K562 (cell line): Measurements from ENCODE around the gene LRRC27. TPM values are rescaled to one million over a fixed set of nuclear protein-coding genes. Genes with fewer than 3 reads are reported as not detected.

Source experiments
- ATAC-seq: fragments of 200-7000 bp; cut with Tn5 transposase; 3 replicates; pipeline ENCODE4 v1.9.1; 2020; ENCODE audit warnings: moderate library complexity
- BruUV-seq: library from RNA; stranded (reverse); fragments of 400-500 nt; replicated peaks from 2 replicates; lab custom pipeline; 2021; lab: Mats Ljungman, UMichigan
- CTCF ChIA-PET: fragments of 300-600 bp; formaldehyde crosslinking; extraction: SDS; loops from one replicate; lab custom pipeline; 2021; ENCODE audit warnings: low intra/inter-chr PET ratio; lab: Yijun Ruan, JAX
- POLR2A ChIA-PET: fragments of 300-600, 350-650 bp; sonication (Branson Sonifier 250); formaldehyde crosslinking; extraction: SDS; loops from one replicate; lab custom pipeline; 2021; ENCODE audit warnings: antibody characterized with exemption, inconsistent platforms; lab: Yijun Ruan, JAX
- DNase-seq, 4 experiments: peaks; one replicate each; pipeline versions ENCODE4 v3.0.0 to v3.0.0-alpha.2; 2011 to 2018; ENCODE audit warnings: low spot score in 3 of 4, mixed read lengths in 3 of 4; ENCODE audit errors: extremely low read depth in 1 of 4
- FAIRE-seq: peaks from 2 replicates; lab custom pipeline; 2011; peaks lifted over from hg19 to GRCh38; lab: Jason Lieb, UNC
- H2AFZ ChIP-seq: 2 replicates; pipeline ENCODE4 v1.6.0; 2011; ENCODE audit warnings: low read depth, low read length, control low read depth, inconsistent platforms
- H3K27ac ChIP-seq: fragments of 200-600 bp; 3 replicates; pipeline ENCODE4 v1.8.0; 2011; ENCODE audit warnings: low read depth, mild to moderate bottlenecking, control low read depth, inconsistent platforms, low read length, moderate library complexity, mixed read lengths; ENCODE audit errors: extremely low read depth
- H3K27me3 ChIP-seq, 2 experiments: fragments of 300-600 bp in 1 of 2; 2 replicates in 1 of 2; 3 replicates in 1 of 2; pipeline versions ENCODE4 v1.6.0 to v1.8.0; 2011; ENCODE audit warnings: inconsistent platforms in 2 of 2, low read length in 2 of 2, mild to moderate bottlenecking in 1 of 2, mixed read lengths in 1 of 2, moderate library complexity in 1 of 2; ENCODE audit not compliant: control insufficient read depth in 2 of 2, insufficient read depth in 2 of 2
- H3K36me3 ChIP-seq: fragments of 300-600 bp; 3 replicates; pipeline ENCODE4 v1.8.0; 2011; ENCODE audit warnings: mild to moderate bottlenecking, low read length, inconsistent platforms; ENCODE audit not compliant: control insufficient read depth, insufficient read depth
- H3K4me1 ChIP-seq, 2 experiments: fragments of 200-600 bp in 1 of 2; replicated peaks in 1 of 2; 2 replicates in 1 of 2; 3 replicates in 1 of 2; pipeline versions ENCODE4 v1.5.1 to v1.8.0; 2011; ENCODE audit warnings: inconsistent platforms in 2 of 2, low read length in 2 of 2, mild to moderate bottlenecking in 1 of 2, mixed read lengths in 1 of 2, moderate library complexity in 1 of 2; ENCODE audit not compliant: control insufficient read depth in 2 of 2, insufficient read depth in 2 of 2
- H3K4me2 ChIP-seq: 2 replicates; pipeline ENCODE4 v1.6.1; 2011; ENCODE audit warnings: low read length, control low read depth, inconsistent platforms, mixed read lengths; ENCODE audit not compliant: insufficient read depth
- H3K4me3 ChIP-seq: fragments of 200-600 bp; sonication (generic), shearing (Covaris generic); 2 replicates; pipeline ENCODE4 v1.5.1; 2016; ENCODE audit warnings: control low read depth, inconsistent platforms
- H3K79me2 ChIP-seq: fragments of 200-600 bp; 3 replicates; pipeline ENCODE4 v1.8.0; 2011; ENCODE audit warnings: low read length, inconsistent platforms; ENCODE audit not compliant: control insufficient read depth, insufficient read depth
- H3K9ac ChIP-seq, 2 experiments: 2 replicates each; pipeline versions ENCODE4 v1.6.0 to v1.6.1; 2011; ENCODE audit warnings: low read depth in 2 of 2, low read length in 2 of 2, control low read depth in 1 of 2, inconsistent platforms in 1 of 2, mild to moderate bottlenecking in 1 of 2, mixed read lengths in 1 of 2; ENCODE audit not compliant: insufficient read depth in 1 of 2
- H3K9me1 ChIP-seq: one replicate; pipeline ENCODE4 v1.6.0; 2011; ENCODE audit warnings: inconsistent platforms, mild to moderate bottlenecking, low read length, moderate library complexity; ENCODE audit not compliant: control insufficient read depth, insufficient read depth
- H3K9me3 ChIP-seq: replicated peaks from 2 replicates; pipeline ENCODE4 v1.5.1; 2011; ENCODE audit warnings: low read depth, low read length, inconsistent platforms; ENCODE audit not compliant: control insufficient read depth, insufficient read depth
- H4K20me1 ChIP-seq: replicated peaks from 2 replicates; pipeline ENCODE4 v1.6.1; 2011; ENCODE audit warnings: low read length, inconsistent platforms, mixed read lengths; ENCODE audit not compliant: control insufficient read depth, insufficient read depth
- HDAC8 ChIP-seq: fragments of 450-650 bp; IDR thresholded peaks from 2 replicates; pipeline ENCODE4 v1.6.1; 2016; ENCODE audit warnings: mild to moderate bottlenecking, missing genetic modification characterization, moderate library complexity, missing compliant biosample characterization
- NCOA4 ChIP-seq: fragments of 450-650 bp; IDR thresholded peaks from 2 replicates; pipeline ENCODE4 v1.6.1; 2018; ENCODE audit warnings: mild to moderate bottlenecking; ENCODE audit not compliant: partially characterized antibody
- NR2C1 ChIP-seq, 2 experiments: fragments of 450-650 bp; IDR thresholded peaks; 2 replicates each; pipeline ENCODE4 v1.6.1; 2017; ENCODE audit warnings: mild to moderate bottlenecking in 2 of 2, antibody characterized with exemption in 1 of 2, inconsistent platforms in 1 of 2, missing compliant biosample characterization in 1 of 2, missing genetic modification characterization in 1 of 2
- NR2C2 ChIP-seq, 2 experiments: fragments of 200-800 bp in 1 of 2; sonication (Bioruptor generic) in 1 of 2; sonication (generic) in 1 of 2; formaldehyde crosslinking in 1 of 2; IDR thresholded peaks; 2 replicates each; pipeline versions ENCODE4 v1.6.1 to v1.8.0; 2016 to 2022; ENCODE audit warnings: mild to moderate bottlenecking in 1 of 2, missing compliant biosample characterization in 1 of 2, missing genetic modification characterization in 1 of 2, missing genetic modification reagents in 1 of 2
- POLR2G ChIP-seq: fragments of 200-400 bp; formaldehyde crosslinking; IDR thresholded peaks from 2 replicates; pipeline ENCODE4 v1.6.1; 2017; ENCODE audit warnings: low read depth, mild to moderate bottlenecking, antibody characterized with exemption, low read length, moderate library complexity
- TRIM28 ChIP-seq: fragments of 450-650 bp; IDR thresholded peaks from 2 replicates; pipeline ENCODE4 v1.6.1; 2017
- XRCC4 ChIP-seq: IDR thresholded peaks from one replicate; pipeline ENCODE4 v1.6.1; 2011; ENCODE audit not compliant: insufficient read depth, insufficient read length; ENCODE audit errors: extremely low read depth
- XRCC5 ChIP-seq: fragments of 200-400 bp; formaldehyde crosslinking; IDR thresholded peaks from 2 replicates; pipeline ENCODE4 v1.6.1; 2017; ENCODE audit warnings: low read depth, mild to moderate bottlenecking, low read length
- YY1 ChIP-seq, 3 experiments: IDR thresholded peaks; 2 replicates each; pipeline ENCODE4 v1.6.1; 2011; ENCODE audit warnings: low read length in 2 of 3, mild to moderate bottlenecking in 2 of 3, moderate library complexity in 2 of 3, borderline replicate concordance in 1 of 3, control low read depth in 1 of 3, low read depth in 1 of 3; ENCODE audit not compliant: insufficient read depth in 3 of 3, insufficient replicate concordance in 2 of 3, control insufficient read depth in 1 of 3, insufficient read length in 1 of 3; ENCODE audit errors: extremely low read depth in 1 of 3
- ZNF212 ChIP-seq: fragments of 450-650 bp; formaldehyde crosslinking; IDR thresholded peaks from 2 replicates; pipeline ENCODE4 v1.4.0; 2020; ENCODE audit warnings: mild to moderate bottlenecking
- WGBS: fragments of 100-300 bp; shearing (Covaris generic); methylation state at CpG from one replicate; pipeline ENCODE4 v1.1.6; 2016; ENCODE audit warnings: low coverage, mixed read lengths; ENCODE audit not compliant: insufficient coverage; ENCODE audit errors: missing lambda C conversion rate; 5-methylcytosine and 5-hydroxymethylcytosine counted together
- in situ Hi-C: fragments of 300-500 bp; cut with MboI; formaldehyde crosslinking; loops from 4 replicates; pipeline ENCODE4 v1.15.0; 2018; ENCODE audit warnings: inconsistent platforms, mixed read lengths
- intact Hi-C: fragments of 100-400 bp; cut with micrococcal nuclease; formaldehyde crosslinking; loops from 2 replicates; pipeline ENCODE4 v1.14.2; 2022
- polyA plus RNA-seq, 8 experiments: library from polyadenylated mRNA; depleted of rRNA in 4 of 8; stranded (reverse) in 5 of 8; unstranded in 3 of 8; fragments of >200 nt; fragmentation: Nextera tagmentation in 2 of 8; fragmentation: Illumina TruSeq in 1 of 8; extraction: Ambion mirVana in 2 of 8; extraction: Trizol in 1 of 8; gene quantifications; 2 replicates each; pipeline versions ENCODE4 v1.2.1 to v1.2.3, GENCODE V29; 2011 to 2014; ENCODE audit warnings: inconsistent platforms in 1 of 8, missing spikeins in 1 of 8
- total RNA-seq, 7 experiments: library from RNA; depleted of rRNA in 6 of 7; stranded (reverse); fragments of >200 nt in 6 of 7; fragmentation: Illumina TruSeq in 2 of 7; extraction: Trizol in 2 of 7; gene quantifications; 2 replicates each; pipeline versions ENCODE4 v1.2.1 to v1.2.3, GENCODE V29; 2011 to 2021; ENCODE audit warnings: low replicate concordance in 1 of 7
- TF ChIP-seq, protein P1 (sequence below): sonication (generic); formaldehyde crosslinking; IDR thresholded peaks from 2 replicates; pipeline ENCODE4 v1.8.0; 2022; ENCODE audit warnings: mild to moderate bottlenecking, missing genetic modification reagents

LRRC27 gene
- total and polyA plus RNA-seq, 9 of the 15 experiments (the other 6 are each of a cell fraction or from before 2014, with no cell fraction given), result 0.10 to 2.7 (median 1.4) TPM

DNA sequence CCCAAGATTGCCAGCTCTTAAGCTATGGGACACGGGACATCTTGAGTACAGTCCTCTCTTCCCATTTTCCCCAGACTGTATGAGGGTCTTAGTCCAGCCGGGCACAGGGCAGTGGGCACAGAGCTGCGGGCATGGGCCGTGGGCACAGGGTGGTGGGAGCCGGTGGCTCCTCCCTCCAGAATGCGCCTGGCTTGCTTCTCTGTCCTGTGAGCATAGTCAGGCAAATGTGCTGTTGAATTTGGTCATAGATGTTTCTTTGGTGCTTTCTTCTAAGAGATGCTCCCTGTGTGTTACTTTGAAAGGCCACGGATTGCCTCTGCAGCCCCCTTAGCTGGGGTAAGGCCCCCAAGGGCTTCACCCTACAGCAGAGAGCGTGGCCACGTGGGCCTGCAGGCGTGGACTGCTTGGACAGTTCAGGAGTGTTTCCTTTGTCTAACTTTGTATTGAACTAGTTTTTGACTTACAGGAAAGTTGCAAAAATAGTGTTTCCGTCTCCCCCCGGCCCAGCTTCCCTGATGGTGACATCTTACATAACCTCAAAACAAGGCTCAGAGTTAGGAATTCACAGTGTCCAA is 24.7 kb downstream of the LRRC27 start (continued):
- TF ChIP-seq, protein P1, sequence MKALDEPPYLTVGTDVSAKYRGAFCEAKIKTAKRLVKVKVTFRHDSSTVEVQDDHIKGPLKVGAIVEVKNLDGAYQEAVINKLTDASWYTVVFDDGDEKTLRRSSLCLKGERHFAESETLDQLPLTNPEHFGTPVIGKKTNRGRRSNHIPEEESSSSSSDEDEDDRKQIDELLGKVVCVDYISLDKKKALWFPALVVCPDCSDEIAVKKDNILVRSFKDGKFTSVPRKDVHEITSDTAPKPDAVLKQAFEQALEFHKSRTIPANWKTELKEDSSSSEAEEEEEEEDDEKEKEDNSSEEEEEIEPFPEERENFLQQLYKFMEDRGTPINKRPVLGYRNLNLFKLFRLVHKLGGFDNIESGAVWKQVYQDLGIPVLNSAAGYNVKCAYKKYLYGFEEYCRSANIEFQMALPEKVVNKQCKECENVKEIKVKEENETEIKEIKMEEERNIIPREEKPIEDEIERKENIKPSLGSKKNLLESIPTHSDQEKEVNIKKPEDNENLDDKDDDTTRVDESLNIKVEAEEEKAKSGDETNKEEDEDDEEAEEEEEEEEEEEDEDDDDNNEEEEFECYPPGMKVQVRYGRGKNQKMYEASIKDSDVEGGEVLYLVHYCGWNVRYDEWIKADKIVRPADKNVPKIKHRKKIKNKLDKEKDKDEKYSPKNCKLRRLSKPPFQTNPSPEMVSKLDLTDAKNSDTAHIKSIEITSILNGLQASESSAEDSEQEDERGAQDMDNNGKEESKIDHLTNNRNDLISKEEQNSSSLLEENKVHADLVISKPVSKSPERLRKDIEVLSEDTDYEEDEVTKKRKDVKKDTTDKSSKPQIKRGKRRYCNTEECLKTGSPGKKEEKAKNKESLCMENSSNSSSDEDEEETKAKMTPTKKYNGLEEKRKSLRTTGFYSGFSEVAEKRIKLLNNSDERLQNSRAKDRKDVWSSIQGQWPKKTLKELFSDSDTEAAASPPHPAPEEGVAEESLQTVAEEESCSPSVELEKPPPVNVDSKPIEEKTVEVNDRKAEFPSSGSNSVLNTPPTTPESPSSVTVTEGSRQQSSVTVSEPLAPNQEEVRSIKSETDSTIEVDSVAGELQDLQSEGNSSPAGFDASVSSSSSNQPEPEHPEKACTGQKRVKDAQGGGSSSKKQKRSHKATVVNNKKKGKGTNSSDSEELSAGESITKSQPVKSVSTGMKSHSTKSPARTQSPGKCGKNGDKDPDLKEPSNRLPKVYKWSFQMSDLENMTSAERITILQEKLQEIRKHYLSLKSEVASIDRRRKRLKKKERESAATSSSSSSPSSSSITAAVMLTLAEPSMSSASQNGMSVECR (CRISPR knock-in tag), result no peak
- no peak for TF ChIP-seq ZNF212
- TF ChIP-seq XRCC4, result no peak

- peaks cover 0 to 34% of the 10 kb centered on the region in 2 experiments; a peak in 2 of 5 replicates for H3K4me1 ChIP-seq
- H3K9ac ChIP-seq, result no peak overlapping the region
- 22% methylated on average over 8 of the region's 15 CpGs for WGBS
- no peak overlapping the region for H2AFZ ChIP-seq
- no TSS peak for BruUV-seq
- no peaks in the 10 kb centered on the region for H3K9me3 ChIP-seq
- H4K20me1 ChIP-seq, result no peaks in the 10 kb centered on the region
- in situ Hi-C loops, result no loop called here
- FAIRE-seq, result no peak
- H3K36me3 ChIP-seq, result no peaks in the 10 kb centered on the region
- ChIA-PET POLR2A (no interaction called here), CTCF (interaction anchor here (0.6 kb wide), 1 partner anchor 37 kb away, joined by 3 read pairs; no protein-coding TSS in a partner anchor)
- DNase-seq, result no peak
- no peak for ATAC-seq
- no peaks in the 10 kb centered on the region; a peak in 1 of 5 replicates for H3K27me3 ChIP-seq
- no peak overlapping the region for H3K4me2 ChIP-seq
- no peak overlapping the region for H3K4me3 ChIP-seq
- H3K27ac ChIP-seq, result no peak overlapping the region
- no peaks in the 10 kb centered on the region for H3K9me1 ChIP-seq
- H3K79me2 ChIP-seq, result no peaks in the 10 kb centered on the region
- intact Hi-C loops, result no loop called here
- TF ChIP-seq NR2C2 (CRISPR knock-in tag; IDR thresholded peaks at IDR 0.05), result no peak
- TF ChIP-seq NR2C2 (tag; IDR thresholded peaks at IDR 0.05), result no peak
- TF ChIP-seq NCOA4, result no peak
- TF ChIP-seq TRIM28, result no peak
- TF ChIP-seq HDAC8 (tag), result no peak
- TF ChIP-seq YY1 (IDR thresholded peaks at IDR 0.05; ENCODE audit: borderline replicate concordance in 1 of 3, control insufficient read depth in 1 of 3, extremely low read depth in 1 of 3, insufficient read depth in 3 of 3, insufficient read length in 1 of 3, insufficient replicate concordance in 2 of 3, low read depth in 1 of 3, low read length in 2 of 3), result no peak
- no peak for TF ChIP-seq POLR2G
- no peak for TF ChIP-seq XRCC5
- no peak for TF ChIP-seq NR2C1 (IDR thresholded peaks at IDR 0.05)
- no peak for TF ChIP-seq NR2C1 (tag; IDR thresholded peaks at IDR 0.05)
Measured at GRCh38 chr10:132357286-132358058, 25.5 kb downstream of the LRRC27 start.
